ENCODE results near the gene PRM3.

The PRM3 gene

DNA sequence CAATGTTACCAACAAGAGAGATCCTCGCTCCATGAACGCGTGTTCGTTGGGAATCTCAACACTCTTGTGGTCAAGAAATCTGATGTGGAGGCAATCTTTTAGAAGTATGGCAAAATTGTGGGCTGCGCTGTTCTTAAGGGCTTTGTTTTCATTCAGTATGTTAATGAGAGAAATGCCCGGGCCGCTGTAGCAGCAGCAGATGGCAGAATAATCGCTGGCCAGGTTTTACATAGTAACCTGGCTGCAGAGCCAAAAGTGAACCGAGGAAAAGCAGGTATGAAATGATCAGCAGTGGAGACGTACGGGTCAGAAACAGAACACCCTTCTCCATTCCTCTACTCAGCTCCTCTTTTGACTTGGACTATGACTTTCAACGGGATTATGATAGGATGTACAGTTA lies 30.8 kb downstream of the PRM3 start:
- DNase-seq = no peak

DNA sequence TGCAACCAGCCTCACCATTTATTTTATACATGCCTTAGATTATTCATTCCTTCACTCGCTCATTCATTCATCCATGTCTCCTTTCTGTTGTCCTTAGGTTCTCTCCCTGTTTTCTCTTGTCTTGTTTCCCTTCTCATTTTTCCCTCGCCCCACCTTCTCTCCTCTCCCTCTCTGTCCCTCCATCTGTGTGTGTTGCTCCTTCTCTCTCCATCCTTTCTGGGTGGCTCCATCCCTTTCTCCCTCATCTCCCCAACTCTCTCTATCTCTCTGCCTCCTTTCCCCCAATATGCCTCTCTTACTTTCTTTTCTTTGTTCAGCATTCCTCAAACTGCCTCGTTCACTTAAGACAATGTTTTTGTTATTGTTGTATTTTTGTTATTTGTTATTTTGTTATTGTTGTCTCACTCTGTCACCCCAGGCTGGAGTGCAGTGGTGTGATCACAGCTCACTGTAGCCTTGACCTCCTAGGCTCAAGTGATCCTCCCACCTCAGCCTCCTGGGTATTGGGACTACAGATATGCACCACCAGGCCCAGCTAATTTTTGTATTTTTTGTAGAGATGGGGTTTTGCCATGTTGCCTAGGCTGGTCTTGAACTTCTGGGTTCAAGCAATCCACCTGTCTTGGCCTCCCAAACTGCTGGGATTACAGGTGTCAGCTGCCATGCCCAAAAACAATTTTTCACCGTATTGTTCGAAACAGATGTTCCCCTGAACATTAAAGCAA lies 31.8 kb downstream of the PRM3 start:
- no peak for DNase-seq

DNA sequence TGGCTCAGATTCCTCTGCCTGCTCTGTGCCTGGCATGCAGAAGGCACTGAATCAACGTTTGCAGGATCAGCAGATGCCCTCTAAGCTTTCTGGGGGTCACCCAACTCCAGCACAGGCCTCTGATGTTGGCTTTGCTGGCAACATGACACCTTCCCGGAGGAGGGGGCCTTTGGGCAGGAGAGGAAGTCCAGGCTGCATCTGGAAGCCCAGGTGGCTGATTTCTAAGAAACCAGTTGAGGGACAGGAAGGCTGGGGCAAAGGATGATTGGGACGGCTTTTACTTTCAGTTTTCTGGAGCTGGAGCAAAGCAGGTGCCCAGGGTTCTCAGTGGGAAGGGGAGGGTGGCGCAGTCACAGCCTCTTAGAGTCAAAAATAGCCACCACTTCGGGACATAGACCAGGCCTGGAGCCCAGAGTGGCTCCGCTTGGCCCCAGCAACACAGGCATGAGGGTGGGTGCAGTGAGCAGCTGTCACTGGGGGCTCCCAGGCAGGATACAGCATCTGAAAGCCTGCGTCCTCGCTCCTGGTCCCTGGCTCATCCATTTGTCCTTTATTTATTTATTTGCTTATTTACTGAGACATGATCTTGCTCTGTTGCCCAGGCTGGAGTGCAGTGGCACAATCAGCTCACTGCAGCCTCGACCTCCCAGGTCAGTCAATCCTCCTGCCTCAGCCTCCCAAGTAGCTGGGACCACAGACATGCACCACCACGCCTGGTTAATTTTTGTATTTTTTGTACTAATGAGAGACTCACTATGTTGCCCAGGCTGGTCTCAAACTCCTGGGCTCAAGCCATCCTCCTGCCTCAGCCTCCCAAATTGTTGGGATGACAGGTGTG lies 32.6 kb downstream of the PRM3 start:
- no peak for DNase-seq

DNA sequence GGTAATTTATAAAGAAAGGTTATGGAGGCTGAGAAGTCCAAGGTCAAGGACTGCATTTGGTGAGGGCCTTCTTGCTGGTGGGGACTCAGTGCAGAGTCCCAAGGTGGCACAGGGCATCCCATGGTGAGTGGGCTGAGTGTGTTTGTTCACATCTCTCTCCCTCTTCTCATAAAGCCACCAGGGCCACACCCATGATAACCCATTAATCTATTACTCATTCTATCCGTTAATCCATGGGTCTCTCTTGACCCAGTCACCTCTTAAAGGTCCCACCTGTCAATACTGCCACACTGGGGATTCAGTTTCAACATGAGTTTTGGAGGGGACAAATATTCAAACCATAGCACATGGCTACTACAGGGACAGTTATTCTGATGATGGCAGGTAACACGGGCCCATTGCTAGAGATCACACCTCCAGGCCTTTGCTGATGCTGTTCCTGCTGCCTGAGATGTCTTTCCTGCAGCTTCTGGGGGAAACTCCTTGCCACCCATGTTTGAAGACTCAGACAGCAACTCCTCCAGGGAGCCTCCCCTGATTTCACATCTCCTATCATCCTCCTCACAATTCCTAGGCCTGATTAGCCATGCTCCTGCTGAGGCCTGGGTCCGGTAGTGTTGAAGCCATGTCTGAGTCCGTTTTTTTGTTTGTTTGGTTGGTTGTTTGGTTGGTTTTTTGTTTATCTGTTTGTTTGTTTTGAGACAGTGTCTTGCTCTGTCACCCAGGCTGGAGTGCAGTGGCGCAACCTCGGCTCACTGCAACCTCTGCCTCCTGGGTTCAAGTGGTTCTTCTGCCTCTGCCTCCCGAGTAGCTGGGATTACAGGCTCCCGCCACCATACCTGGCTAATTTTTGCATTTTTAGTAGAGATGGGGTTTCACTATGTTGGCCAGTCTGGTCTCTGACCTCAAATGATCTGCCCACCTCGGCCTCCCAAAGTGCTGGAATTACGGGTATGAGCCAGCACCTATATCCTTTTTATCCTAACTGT lies 33.5 kb downstream of the PRM3 start:
- no peak for DNase-seq

DNA sequence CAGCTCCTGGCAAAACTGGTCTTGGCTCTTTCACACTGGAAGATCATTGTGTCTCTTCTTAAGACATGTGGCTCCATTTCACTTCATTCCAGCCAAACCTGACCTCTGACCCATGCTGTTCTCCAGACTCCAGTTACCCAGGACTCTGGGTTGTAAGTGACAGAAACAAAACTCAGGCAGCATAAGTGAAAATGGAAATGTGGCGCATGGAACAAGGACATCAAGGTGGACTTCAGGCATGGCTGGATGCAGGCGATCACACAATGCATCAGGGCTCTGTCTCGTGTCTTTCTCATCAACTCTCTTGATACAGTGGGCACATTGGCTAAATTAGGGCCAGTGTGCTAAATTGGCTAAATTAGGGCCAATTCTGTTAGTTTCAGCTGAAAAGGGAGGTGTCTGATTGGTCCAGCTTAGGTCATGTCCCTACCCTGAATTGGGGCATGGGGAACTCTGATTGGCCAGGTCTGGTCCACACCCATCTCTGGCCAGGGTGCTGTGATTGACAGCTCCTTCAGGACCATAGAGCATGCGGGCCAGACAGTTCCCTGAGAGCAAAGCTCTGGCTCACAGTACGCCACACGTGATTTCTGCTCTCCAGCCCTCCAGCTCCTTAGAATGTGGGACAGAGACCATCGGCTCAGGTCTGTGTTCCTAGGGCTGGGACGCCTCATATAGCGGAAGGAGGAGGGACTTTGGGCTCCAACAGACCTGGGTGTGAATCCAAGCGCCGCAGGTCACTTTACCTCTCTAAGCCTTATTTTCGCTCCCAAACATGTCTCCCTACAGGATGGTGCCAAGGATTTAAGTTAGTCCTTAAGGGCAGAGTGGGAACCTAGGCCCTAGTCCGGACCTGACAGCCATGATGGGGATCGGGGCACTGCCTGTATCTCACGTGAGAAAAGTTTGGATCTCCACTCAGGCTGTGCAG lies 34.9 kb downstream of the PRM3 start:
- DNase-seq = no peak

DNA sequence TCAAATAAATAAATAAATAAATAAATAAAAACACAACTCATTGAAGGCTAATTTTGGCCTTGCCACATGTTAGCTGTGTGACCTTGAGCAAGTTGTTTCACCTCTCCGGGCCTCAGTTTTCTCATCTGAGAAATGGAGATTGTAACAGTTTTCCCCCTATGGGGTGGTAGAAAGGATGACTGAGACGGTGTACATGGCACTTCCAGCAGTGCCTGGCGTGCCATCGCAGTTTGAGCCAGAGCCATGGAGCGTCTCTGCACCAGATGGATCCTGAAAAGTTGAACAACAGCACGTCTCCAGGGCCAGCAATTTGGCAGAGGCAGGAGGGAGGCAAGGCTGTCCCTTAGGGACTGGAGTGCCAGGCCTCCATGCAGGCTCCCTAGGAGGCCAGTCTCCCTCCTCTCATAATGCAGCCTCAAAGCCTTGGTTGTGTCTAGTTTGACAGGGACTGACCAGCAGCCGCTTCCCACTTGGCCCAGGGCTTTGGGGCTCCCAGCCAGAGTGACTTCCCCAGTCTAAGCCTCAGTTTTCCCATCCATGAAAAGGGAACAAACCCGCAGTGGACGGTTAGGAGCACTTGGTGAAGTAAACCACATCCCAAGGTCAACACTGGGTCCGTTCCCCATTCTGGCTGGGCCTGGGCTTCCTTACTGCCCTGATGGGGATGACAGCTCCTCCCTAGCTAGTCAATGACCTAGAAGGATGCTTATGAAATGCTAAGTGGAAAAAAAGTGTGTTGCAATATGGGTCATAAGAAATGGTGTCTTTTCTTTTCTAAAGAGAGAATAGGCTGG lies 36.8 kb downstream of the PRM3 start:
- no peak for DNase-seq

DNA sequence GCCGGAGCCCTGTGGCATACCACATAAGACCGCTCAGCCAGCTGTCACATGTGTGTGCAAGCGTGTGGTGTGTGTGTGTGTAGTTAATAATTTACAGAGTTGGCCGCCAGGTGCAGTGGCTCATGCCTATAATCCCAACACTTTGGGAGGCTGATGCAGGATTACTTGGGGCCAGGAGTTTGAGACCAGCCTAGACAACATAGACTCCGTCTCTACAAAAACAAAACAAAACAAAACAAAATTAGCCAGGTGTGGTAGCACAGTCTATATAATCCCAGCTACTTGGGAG lies 37.8 kb downstream of the PRM3 start:
- no peak for DNase-seq

DNA sequence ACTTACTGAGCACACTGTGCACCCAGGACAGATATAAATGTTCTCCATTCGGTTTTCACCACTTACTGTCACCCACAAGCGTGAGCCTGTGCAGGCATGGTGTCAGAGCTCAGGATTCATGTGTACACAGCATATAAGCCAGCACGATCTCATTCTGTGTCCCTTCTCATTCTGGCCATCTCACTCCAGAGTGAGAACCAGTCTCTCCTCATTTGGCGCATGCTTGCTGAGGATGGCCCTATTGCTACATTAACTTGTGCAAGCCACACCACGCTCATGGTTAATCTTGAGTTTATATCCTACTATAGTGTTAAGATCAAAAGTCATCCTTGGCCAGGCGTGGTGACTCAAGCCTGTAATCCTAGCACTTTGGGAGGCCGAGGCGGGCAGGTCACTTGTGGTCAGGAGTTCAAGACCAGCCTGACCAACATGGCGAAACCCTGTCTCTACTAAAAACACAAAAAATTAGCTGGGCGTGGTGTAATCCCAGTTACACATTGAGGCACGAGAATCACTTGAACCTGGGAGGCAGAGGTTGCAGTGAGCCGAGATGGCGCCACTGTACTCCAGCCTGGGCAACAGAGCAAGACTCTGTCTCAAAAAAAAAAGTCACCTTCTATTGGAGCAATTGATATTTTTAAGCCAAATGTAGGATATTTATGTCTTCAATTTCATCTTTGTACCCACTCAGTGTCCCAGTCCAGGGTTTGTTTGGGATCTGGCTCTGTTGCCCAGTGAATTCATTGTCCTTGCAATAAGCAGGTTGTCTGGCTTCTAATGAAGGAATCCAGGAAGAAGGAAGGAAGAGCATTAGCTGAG lies 38.3 kb downstream of the PRM3 start:
- no peak for DNase-seq

DNA sequence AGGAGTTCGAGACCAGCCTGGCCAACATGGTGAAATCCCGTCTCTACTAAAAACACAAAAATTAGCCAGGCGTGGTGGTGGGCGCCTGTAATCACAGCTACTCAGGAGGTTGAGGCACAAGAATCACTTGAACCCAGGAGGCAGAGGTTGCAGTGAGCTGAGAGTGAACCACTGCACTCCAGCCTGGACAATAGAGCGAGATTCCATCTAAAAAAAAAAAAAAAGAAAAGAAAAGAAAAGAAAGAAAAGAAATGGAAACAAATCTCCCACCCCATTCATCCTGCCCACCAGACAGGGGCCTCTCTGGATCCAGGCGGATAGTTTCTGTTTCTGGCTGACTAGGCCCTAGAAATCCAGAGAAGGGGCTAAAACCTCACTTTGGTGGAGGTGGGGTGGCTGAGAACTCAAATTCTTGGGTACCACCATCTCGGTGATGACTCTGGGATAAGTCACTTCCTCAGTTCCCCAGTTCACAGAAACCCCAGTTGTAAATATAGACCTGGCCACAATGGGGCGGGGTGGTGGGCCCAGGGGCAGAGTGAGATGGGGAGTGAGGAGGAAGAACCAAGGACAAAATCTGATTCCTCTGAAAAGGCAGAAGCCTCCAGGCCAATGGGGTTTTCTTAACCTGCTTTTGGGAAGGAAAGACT lies 39.6 kb downstream of the PRM3 start:
- peak; percentile 51 for DNase-seq

DNA sequence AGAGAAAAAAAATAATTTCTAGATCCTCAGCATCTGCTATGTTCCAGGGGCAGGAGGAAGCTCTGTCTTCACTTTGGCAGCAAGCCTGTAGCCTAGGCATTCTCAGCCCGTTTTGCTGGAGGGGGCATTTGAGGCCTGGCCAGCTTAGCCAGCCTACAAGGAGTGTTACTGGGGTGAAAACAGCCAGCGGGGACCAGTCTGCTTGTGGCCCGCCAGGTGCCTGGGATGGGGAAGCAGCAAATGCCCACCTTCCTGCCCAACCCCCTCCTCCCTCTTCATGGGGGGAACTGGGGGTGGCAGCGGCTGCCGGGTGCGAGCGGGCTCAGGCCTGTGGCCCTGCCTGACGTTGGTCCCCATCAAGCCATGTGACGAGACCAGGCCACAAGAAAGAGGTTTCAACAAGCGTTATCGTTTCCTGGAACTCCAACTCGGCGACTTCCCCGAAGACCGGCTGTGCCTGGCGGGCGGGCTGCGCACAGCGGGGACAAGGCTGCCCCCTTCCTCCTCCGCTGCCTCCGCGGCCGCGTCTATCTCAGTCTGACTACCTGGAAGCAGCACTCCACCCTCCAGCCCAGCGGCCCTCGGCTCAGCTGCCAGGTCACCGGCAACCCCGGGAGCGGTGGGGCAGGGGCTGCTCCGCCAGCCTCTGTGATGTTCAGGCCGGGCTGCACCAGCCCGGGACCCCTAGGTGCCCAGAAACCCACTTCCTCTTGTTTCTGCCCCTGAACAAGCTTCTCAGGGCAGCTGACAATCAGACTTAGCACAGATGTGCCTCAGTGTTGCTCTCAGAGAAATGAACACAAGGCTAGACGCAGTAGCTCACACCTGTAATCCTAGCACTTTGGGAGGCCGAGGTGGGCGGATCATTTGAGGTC lies 40.3 kb downstream of the PRM3 start:
- peak; percentile 88 for DNase-seq

DNA sequence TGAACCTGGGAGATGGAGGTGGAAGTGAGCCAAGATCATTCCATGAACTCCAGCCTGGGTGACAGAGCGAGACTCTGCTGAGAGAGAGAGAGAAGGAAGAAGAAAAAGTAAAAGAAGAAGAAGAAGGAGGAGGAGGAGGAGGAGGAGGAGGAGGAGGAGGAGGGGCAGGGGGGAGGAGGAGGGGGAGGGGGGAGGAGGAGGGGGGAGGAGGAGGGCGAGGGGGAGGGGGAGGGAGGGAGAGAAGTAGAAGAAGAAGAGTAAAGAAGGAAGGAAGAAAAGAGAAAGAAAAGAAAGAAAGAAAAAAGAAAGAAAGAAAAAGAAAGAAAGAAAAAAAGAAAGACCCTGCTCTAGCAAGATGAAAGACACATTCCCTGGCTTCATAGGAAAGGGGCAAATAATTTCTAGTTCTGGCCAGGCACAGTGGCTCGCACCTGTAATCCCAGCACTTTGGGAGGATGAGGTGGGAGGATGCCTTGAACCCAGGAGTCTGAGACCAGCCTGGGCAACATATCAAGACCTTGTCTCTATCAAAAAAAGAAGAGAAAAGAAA lies 41.1 kb downstream of the PRM3 start:
- DNase-seq = no peak

DNA sequence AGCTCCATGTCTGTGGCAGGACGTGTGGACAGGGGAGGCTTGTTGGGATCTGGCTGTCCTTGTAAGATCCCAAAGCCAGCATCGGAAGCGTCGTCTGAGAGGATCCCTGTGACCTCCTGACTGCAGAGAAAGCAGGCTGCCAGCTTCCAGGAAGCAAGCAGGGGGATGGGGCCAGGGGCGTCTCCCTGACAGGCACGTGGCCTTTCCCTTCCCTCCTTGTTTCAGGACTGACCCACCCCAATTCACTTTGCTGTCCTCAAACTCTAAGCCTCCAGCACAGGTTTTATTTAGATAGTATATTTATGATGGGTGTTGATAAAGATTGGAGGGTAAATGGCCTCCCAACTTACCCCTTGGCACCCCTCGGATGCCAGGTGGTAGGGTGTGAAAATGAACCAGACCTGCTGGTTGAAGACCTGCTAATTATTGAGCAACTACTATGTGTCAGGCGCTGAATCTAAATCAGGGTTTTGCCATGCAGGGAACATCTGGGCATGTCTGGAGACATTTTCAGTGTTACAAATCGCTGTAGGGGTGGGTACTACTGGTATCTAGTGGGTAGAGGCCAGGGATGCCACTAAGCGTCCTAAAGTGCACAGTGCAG lies 42.0 kb downstream of the PRM3 start:
- DNase-seq = no peak

DNA sequence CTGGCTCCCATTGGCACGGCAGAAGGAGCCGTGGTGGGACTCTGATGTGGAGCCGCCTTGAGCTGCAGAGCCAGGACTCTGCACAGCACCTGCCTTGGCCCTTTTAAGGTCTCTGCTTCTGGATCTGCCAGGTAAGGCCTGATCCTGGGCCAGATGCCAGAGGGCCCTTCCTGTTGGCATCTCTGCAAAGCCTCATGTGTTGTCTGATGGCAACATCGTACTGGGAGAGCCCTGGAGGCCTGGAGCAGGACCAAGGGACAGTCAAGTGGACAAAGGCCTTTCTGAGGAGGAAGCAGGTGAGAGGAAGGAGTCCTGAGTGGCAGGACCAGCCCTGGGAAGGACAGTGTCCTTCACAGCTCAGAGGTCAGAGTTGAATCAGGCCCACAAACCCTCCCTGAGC lies 43.5 kb downstream of the PRM3 start:
- no peak for DNase-seq

DNA sequence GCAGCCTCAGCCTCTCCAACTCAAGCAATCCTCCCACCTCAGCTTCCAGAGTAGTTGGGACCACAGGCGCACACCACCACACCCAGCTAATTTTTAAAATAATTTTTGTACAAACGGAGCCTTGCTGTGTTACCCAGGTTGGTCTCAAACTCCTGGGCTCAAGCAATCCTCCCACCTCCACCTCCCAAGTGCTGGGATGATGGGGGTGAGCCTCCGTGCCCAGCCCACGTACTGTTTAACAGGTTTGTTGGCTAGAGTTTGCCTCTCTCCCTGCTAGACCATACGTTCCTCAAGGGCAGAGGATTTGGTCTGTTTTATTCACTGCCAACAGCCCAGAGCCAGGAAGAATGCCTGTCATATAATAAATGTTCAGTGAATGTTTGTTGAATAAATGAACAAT lies 44.0 kb downstream of the PRM3 start:
- no peak for DNase-seq

DNA sequence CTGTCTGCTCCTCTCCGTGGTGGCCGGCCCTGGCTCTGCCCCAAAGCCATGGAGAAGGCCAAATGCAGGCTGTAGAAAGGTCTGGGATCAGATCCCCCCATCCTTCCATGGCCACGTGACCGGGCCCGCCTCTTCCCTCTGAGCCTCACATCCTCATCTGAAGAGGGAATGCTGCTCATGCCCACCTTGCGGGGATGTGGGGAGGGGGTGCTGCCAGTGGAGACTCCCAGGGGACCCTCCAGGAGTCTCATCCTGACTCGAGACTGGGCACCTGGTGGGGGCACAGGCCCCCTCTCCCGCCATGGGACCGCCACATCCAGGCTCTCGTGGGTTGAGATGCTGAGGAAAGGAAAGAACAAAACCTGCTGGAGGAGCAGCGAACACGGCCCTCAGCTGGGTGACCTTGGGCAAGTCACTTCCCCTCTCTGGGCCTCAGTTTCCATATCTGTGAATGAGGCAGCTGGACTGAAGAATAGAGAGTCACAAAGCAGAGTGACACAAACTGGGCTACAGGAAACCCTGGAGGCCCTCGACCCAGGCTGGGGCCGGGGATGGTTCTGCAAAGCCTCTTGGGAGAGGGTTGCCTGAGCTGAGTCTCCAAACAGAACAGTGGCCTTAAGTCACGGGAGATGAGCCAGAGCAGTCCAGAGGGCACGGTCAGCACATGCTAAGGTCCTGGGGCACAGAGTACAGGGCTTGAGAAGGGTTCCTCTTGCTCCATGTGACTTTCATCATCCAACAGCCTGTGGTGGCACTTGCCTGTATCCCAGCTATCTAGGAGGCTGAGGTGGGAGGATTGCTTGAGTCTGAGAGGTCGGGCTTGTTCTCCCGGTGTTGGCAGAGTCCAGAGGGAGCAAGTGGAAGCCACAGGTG lies 47.5 kb downstream of the PRM3 start:
- DNase-seq = no peak

DNA sequence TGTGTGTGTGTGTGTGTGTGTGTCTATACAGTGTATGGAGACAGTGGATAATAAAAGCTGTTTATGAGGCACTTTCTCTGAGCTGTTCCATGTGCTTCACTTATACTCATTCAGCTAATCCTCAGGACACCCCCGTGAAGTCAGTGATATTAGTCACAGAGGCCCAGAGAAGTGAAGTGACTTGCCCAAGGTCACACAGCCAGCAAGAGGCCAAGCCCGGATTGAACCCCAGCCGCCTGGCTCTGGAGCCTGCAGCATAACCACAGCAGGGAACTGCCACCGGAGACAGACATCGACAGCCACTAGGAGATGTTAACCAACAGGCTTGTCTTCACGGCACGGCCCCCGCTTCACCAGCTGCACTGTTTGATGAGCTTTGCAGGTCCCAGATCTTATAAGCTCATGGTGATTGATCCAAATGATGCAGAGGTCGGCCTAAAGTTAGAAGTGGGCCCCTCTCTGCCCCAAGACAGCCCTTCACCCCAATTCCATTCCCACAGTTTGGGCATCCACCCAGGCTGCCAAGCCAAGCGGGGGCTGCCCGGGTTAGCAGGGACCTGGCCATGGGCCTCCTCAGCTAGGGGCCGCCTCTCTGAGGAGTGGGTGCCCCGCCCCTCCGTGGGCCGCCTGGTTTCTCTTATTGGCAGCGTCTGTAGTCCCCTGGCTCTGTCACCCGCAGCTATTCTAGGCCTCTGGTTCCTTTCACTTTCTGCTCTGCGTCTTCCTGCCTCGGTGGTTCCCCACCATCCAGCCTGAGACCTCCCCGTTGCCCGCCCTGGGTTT lies 48.3 kb downstream of the PRM3 start:
- DNase-seq = peak; percentile 86
